A549 (cell line): ENCODE results near the gene EGFL7. TPM values are rescaled to one million over a fixed set of nuclear protein-coding genes. Genes with fewer than 3 reads are reported as not detected.

Source experiments
- ATAC-seq, 2 experiments: fragments of 200-7000 bp in 1 of 2; fragments of >200 bp in 1 of 2; cut with Nextera tagmentation in 1 of 2; cut with Tn5 transposase in 1 of 2; 3 replicates each; pipeline versions ENCODE4 v1.8.0 to v1.9.1; 2018 to 2020; ENCODE audit warnings: mild to moderate bottlenecking in 1 of 2, moderate library complexity in 1 of 2
- CTCF ChIA-PET: fragments of 300-600 bp; sonication (Branson Sonifier 250); formaldehyde crosslinking; extraction: SDS; loops from one replicate; lab custom pipeline; 2021; ENCODE audit warnings: antibody characterized with exemption, inconsistent platforms; lab: Yijun Ruan, JAX
- POLR2A ChIA-PET: fragments of 350-600 bp; formaldehyde crosslinking; extraction: SDS; loops from one replicate; lab custom pipeline; 2021; ENCODE audit warnings: antibody characterized with exemption, inconsistent platforms; lab: Yijun Ruan, JAX
- DNase-seq, 2 experiments: peaks; one replicate each; pipeline versions ENCODE4 v3.0.0 to v3.0.0-alpha.2; 2011 to 2016; ENCODE audit warnings: low read depth in 1 of 2, low spot score in 1 of 2
- FAIRE-seq: peaks from 2 replicates; lab custom pipeline; 2011; peaks lifted over from hg19 to GRCh38; lab: Jason Lieb, UNC
- H3K27ac ChIP-seq, 2 experiments: fragments of >200 bp; sonication (Bioruptor Twin); formaldehyde crosslinking; 3 replicates each; pipeline ENCODE4 v1.5.1; 2016 to 2017
- H3K4me1 ChIP-seq: fragments of >200 bp; sonication (Bioruptor Twin); formaldehyde crosslinking; 3 replicates; pipeline ENCODE4 v1.6.1; 2016
- H3K4me2 ChIP-seq: fragments of >200 bp; sonication (Bioruptor Twin); formaldehyde crosslinking; 3 replicates; pipeline ENCODE4 v1.6.1; 2016
- H3K4me3 ChIP-seq: fragments of >200 bp; sonication (Bioruptor Twin); formaldehyde crosslinking; 3 replicates; pipeline ENCODE4 v1.5.1; 2016
- H3K9me3 ChIP-seq: fragments of >200 bp; sonication (Bioruptor Twin); formaldehyde crosslinking; 3 replicates; pipeline ENCODE4 v1.6.1; 2016
- ATOH8 ChIP-seq: fragments of 250-450 bp; sonication (Bioruptor Pico); IDR thresholded peaks from 2 replicates; pipeline ENCODE4 v1.5.0; 2020; ENCODE audit warnings: low read depth, mild to moderate bottlenecking, moderate library complexity
- BHLHE40 ChIP-seq: IDR thresholded peaks from 2 replicates; pipeline ENCODE4 v1.6.1; 2012; ENCODE audit warnings: low read depth, low read length, inconsistent platforms
- CBX2 ChIP-seq: fragments of 200-600 bp; sonication (generic); IDR thresholded peaks from 2 replicates; pipeline ENCODE4 v1.6.1; 2016; ENCODE audit warnings: low read depth, mild to moderate bottlenecking, borderline replicate concordance
- CBX8 ChIP-seq: fragments of 200-600 bp; sonication (generic); IDR thresholded peaks from 2 replicates; pipeline ENCODE4 v1.6.1; 2016
- CHD2 ChIP-seq: fragments of 150-350 bp; IDR thresholded peaks from 2 replicates; pipeline ENCODE4 v1.6.1; 2014; ENCODE audit warnings: low read length; ENCODE audit not compliant: partially characterized antibody
- CHD4 ChIP-seq: fragments of 200-600 bp; sonication (generic); IDR thresholded peaks from 2 replicates; pipeline ENCODE4 v1.6.1; 2016; ENCODE audit warnings: antibody characterized with exemption, mild to moderate bottlenecking, borderline replicate concordance
- CTCF ChIP-seq: fragments of >200 bp; sonication (Bioruptor Twin); formaldehyde crosslinking; IDR thresholded peaks from 3 replicates; pipeline ENCODE4 v1.5.1; 2016
- ELK1 ChIP-seq: fragments of 150-350 bp; IDR thresholded peaks from 2 replicates; pipeline ENCODE4 v1.6.1; 2014; ENCODE audit warnings: low read depth, mild to moderate bottlenecking, low read length
- FOSB ChIP-seq: fragments of 250-450 bp; sonication (Bioruptor Pico); IDR thresholded peaks from 2 replicates; pipeline ENCODE4 v1.5.0; 2020; ENCODE audit warnings: mild to moderate bottlenecking, moderate library complexity
- FOSL2 ChIP-seq, 2 experiments: fragments of 450-650 bp in 1 of 2; fragments of >200 bp in 1 of 2; sonication (Bioruptor Twin) in 1 of 2; formaldehyde crosslinking; IDR thresholded peaks; 2 replicates each; pipeline versions ENCODE4 v1.5.0 to v1.6.1; 2016 to 2020; ENCODE audit warnings: mild to moderate bottlenecking in 1 of 2, moderate library complexity in 1 of 2
- HES2 ChIP-seq: fragments of >200 bp; sonication (Bioruptor Twin); formaldehyde crosslinking; IDR thresholded peaks from 2 replicates; pipeline ENCODE4 v1.6.1; 2016
- JUNB ChIP-seq: fragments of >200 bp; sonication (Bioruptor Twin); formaldehyde crosslinking; IDR thresholded peaks from 2 replicates; pipeline ENCODE4 v1.6.1; 2016
- KDM5A ChIP-seq: fragments of 200-600 bp; sonication (generic); IDR thresholded peaks from 2 replicates; pipeline ENCODE4 v1.6.1; 2016; ENCODE audit warnings: antibody characterized with exemption, mild to moderate bottlenecking
- MAX ChIP-seq: IDR thresholded peaks from 2 replicates; pipeline ENCODE4 v1.6.1; 2012
- MAZ ChIP-seq: fragments of 150-350 bp; IDR thresholded peaks from 2 replicates; pipeline ENCODE4 v1.6.1; 2014; ENCODE audit warnings: antibody characterized with exemption, low read depth, low read length, borderline replicate concordance
- POLR2A ChIP-seq: IDR thresholded peaks from 2 replicates; pipeline ENCODE4 v1.6.1; 2012; ENCODE audit warnings: mild to moderate bottlenecking, low read length
- RAD21 ChIP-seq, 2 experiments: fragments of >200 bp in 1 of 2; sonication (Bioruptor Twin) in 1 of 2; formaldehyde crosslinking in 1 of 2; IDR thresholded peaks in 1 of 2; conservative IDR thresholded peaks in 1 of 2; 2 replicates in 1 of 2; 3 replicates in 1 of 2; pipeline ENCODE4 v1.6.1; 2012 to 2018; ENCODE audit warnings: inconsistent platforms in 1 of 2
- RFX5 ChIP-seq: fragments of 450-650 bp; IDR thresholded peaks from 2 replicates; pipeline ENCODE4 v1.7.1; 2014; ENCODE audit warnings: antibody characterized with exemption, mild to moderate bottlenecking, moderate library complexity
- RNF2 ChIP-seq: fragments of 200-600 bp; sonication (generic); IDR thresholded peaks from 2 replicates; pipeline ENCODE4 v1.6.1; 2016; ENCODE audit warnings: low read depth, mild to moderate bottlenecking, antibody characterized with exemption, moderate library complexity, borderline replicate concordance
- SMC3 ChIP-seq: fragments of >200 bp; sonication (Bioruptor Twin); formaldehyde crosslinking; IDR thresholded peaks from 3 replicates; pipeline ENCODE4 v1.6.1; 2018; ENCODE audit warnings: inconsistent platforms
- SREBF2 ChIP-seq: fragments of 450-650 bp; IDR thresholded peaks from 2 replicates; pipeline ENCODE4 v1.6.1; 2014; ENCODE audit warnings: mild to moderate bottlenecking, moderate library complexity
- TFCP2L1 ChIP-seq: fragments of 250-450 bp; sonication (Bioruptor Pico); IDR thresholded peaks from 2 replicates; pipeline ENCODE4 v1.5.0; 2021; ENCODE audit warnings: mild to moderate bottlenecking
- TP53 ChIP-seq: fragments of 250-450 bp; sonication (Bioruptor Pico); IDR thresholded peaks from 2 replicates; pipeline ENCODE4 v1.5.0; 2021; ENCODE audit warnings: mild to moderate bottlenecking, moderate library complexity
- USF2 ChIP-seq: fragments of 450-650 bp; IDR thresholded peaks from 2 replicates; pipeline ENCODE4 v1.6.1; 2014; ENCODE audit warnings: antibody characterized with exemption
- ZNF302 ChIP-seq: fragments of 250-450 bp; sonication (Bioruptor Pico); IDR thresholded peaks from 2 replicates; pipeline ENCODE4 v1.9.0; 2021; ENCODE audit warnings: inconsistent platforms, mild to moderate bottlenecking, moderate library complexity
- WGBS: methylation state at CpG from one replicate; pipeline ENCODE4 v1.1.6; 2017; ENCODE audit errors: missing lambda C conversion rate; 5-methylcytosine and 5-hydroxymethylcytosine counted together
- polyA plus RNA-seq, 4 experiments: library from polyadenylated mRNA; depleted of rRNA in 3 of 4; stranded (reverse); fragments of >200 nt; fragmentation: RNase III in 1 of 4; extraction: RNeasy Plus Mini Kit Qiagen cat#74134 plus additional on column Dnase treatment in 1 of 4; gene quantifications; 2 replicates in 3 of 4; 3 replicates in 1 of 4; pipeline ENCODE4 v1.2.3, GENCODE V29; 2011 to 2017

Gene EGFL7
- polyA plus RNA-seq, 2 of the 4 experiments (the other 2 are of a cell fraction), result 19.9 to 34.4 TPM

- Histone ChIP-seq H3K4me1 (peaks cover 54% of the 10 kb centered on the region), H3K9me3 (no peaks in the 10 kb centered on the region), H3K4me2 (no peak overlapping the region), H3K4me3 (no peak overlapping the region), H3K27ac (no peak overlapping the region; a peak in 1 of 6 replicates)
- no peak for FAIRE-seq
- CTCF ChIA-PET, result interaction anchor here (0.7 to 7.9 kb wide), 29 partner anchors 10 to 325 kb away, joined by 3 to 186 read pairs (median 6); partner anchors contain the start of genes AGPAT2, EGFL7 and SNAPC4
- no peak for TF ChIP-seq POLR2A
- TF ChIP-seq MAZ, result no peak
- no peak for TF ChIP-seq FOSB
- no peak for TF ChIP-seq JUNB
- TF ChIP-seq SREBF2, result no peak
- TF ChIP-seq TFCP2L1 (CRISPR knock-in tag), result no peak
- no peak for TF ChIP-seq HES2
- TF ChIP-seq CBX2, result no peak
- no peak for TF ChIP-seq FOSL2 (IDR thresholded peaks at IDR 0.05)
- no peak for TF ChIP-seq FOSL2 (CRISPR knock-in tag; IDR thresholded peaks at IDR 0.05)
- no peak for TF ChIP-seq USF2
- no peak for TF ChIP-seq RFX5
- no peak for TF ChIP-seq ZNF302 (CRISPR knock-in tag)
- ATAC-seq, result peak in 1 of 2 experiments; percentile 10; a peak in 2 of 6 replicates
- WGBS, result 80% methylated on average over 3 of the region's 12 CpGs
- peak in 1 of 2 experiments; percentile 54 for DNase-seq
- POLR2A ChIA-PET, result interaction anchor here (0.8 to 1.3 kb wide), 2 partner anchors 22 to 57 kb away, joined by 3 to 6 read pairs; no protein-coding TSS in a partner anchor
These were observed 8.5 kb downstream of the EGFL7 start for GRCh38 chr9:136671254-136671614.

- CTCF ChIA-PET, result interaction anchor here (0.7 to 7.9 kb wide), 37 partner anchors 8 to 326 kb away, joined by 3 to 186 read pairs (median 5); partner anchors contain the start of genes AGPAT2, EGFL7 and SNAPC4
- Histone ChIP-seq H3K4me1 (peaks cover 48% of the 10 kb centered on the region), H3K27ac (peak overlapping the region in 1 of 2 experiments; percentile 47; a peak in 1 of 6 replicates), H3K4me3 (no peak overlapping the region), H3K9me3 (no peaks in the 10 kb centered on the region), H3K4me2 (no peak overlapping the region)
- 67% methylated on average over 11 of the region's 27 CpGs for WGBS
- DNase-seq, result peak in 1 of 2 experiments; percentile 78
- no peak for FAIRE-seq
- ATAC-seq, result peak in 1 of 2 experiments; percentile 63; a peak in 3 of 6 replicates
- POLR2A ChIA-PET, result interaction anchor here (0.8 to 1.3 kb wide), 2 partner anchors 22 to 57 kb away, joined by 3 to 6 read pairs; no protein-coding TSS in a partner anchor
- TF ChIP-seq CHD4, result no peak
- no peak for TF ChIP-seq CBX8
- TF ChIP-seq TP53 (CRISPR knock-in tag), result no peak
- no peak for TF ChIP-seq KDM5A
- TF ChIP-seq FOSL2 (IDR thresholded peaks at IDR 0.05), result no peak
- no peak for TF ChIP-seq FOSL2 (CRISPR knock-in tag; IDR thresholded peaks at IDR 0.05)
- TF ChIP-seq BHLHE40, result no peak
- no peak for TF ChIP-seq ELK1
- no peak for TF ChIP-seq RNF2
- 0 out of 2 replicates have a peak, but pooled peaks have one; percentile 10 for TF ChIP-seq MAX
- no peak for TF ChIP-seq SREBF2
- TF ChIP-seq RAD21 (conservative IDR thresholded peaks at IDR 0.05 in 1 of 2, IDR thresholded peaks at IDR 0.05 in 1 of 2), result peak; percentile 27 to 31; a peak in 3 of 5 replicates
- TF ChIP-seq HES2, result no peak
- no peak for TF ChIP-seq FOSB
- peak; percentile 17; the same call in 1 of the 3 replicates for TF ChIP-seq SMC3
- no peak for TF ChIP-seq CHD2
- peak; percentile 66 for TF ChIP-seq CTCF
- no peak for TF ChIP-seq ATOH8 (CRISPR knock-in tag)
- TF ChIP-seq RFX5, result no peak
- no peak for TF ChIP-seq POLR2A
These were observed 9.1 kb downstream of the EGFL7 start for GRCh38 chr9:136671646-136672430.
